Measurements from ENCODE around the gene GHSR. TPM values are rescaled to one million over a fixed set of nuclear protein-coding genes. Genes with fewer than 3 reads are reported as not detected.

The GHSR gene
- total RNA-seq, 2 donors from 2014 or later: not detected

DNA sequence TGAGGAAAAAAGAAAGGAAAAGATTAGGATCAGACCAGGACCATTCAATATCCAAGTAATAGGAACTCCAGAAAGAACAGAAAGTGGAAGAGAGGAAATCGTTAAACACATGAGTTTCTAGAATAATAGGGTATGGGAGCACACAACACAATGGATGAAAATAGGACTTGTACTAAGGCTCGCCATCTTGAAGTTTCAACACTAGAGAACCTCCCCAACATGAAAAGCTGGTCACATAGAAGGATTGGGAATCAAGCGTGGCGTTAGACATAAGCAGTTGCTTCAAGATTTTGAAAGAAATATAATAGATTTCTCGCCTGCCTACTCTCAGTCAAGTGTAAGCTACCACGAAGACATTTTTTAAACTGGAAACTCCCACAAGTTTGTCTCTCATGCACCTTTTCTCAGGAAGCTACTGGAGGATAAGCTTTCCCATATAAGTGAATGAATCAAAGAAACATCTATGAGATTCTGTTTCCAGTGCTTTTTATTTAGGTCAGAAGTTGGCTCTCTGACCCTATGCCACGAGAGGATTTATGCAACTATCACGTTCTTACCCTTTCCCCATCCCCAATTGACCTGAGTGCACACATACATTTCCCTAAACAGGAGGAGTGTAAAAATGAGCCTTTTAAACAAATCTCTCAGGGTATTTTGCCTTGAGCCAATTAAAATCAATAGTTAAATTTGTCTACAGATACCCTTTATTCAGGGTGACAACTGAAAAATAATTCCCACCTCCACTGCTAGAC lies 45.2 kb downstream of the GHSR start:
- no peak for ATAC-seq (replicated peaks)
- H3K27ac Mint-ChIP-seq: no peak overlapping the region
- H3K27me3 Mint-ChIP-seq: no peaks in the 10 kb centered on the region
- no peak overlapping the region for H3K4me3 Mint-ChIP-seq
- peaks cover 30% of the 10 kb centered on the region for H3K36me3 Mint-ChIP-seq (ENCODE audit: low read depth)
- H3K9me3 Mint-ChIP-seq: peaks cover 8% of the 10 kb centered on the region
- no peaks in the 10 kb centered on the region for H3K4me1 Mint-ChIP-seq

- H3K27ac Mint-ChIP-seq: no peak overlapping the region
- no peak overlapping the region for H3K4me3 Mint-ChIP-seq
- no peaks in the 10 kb centered on the region for H3K27me3 Mint-ChIP-seq
- ATAC-seq (replicated peaks): no peak
- peaks cover 34% of the 10 kb centered on the region for H3K36me3 Mint-ChIP-seq (ENCODE audit: low read depth)
- peaks cover 8% of the 10 kb centered on the region for H3K9me3 Mint-ChIP-seq
- H3K4me1 Mint-ChIP-seq: no peaks in the 10 kb centered on the region
Observed at GRCh38 chr3:172402090-172402489, 46.2 kb downstream of the GHSR start.

- Mint-ChIP-seq H3K27me3 (no peaks in the 10 kb centered on the region), H3K4me1 (no peaks in the 10 kb centered on the region), H3K9me3 (peaks cover 8% of the 10 kb centered on the region), H3K4me3 (no peak overlapping the region), H3K27ac (no peak overlapping the region), H3K36me3 (ENCODE audit: low read depth) (peaks cover 38% of the 10 kb centered on the region)
- no peak for ATAC-seq (replicated peaks)
Observed at GRCh38 chr3:172398484-172398883, 49.8 kb downstream of the GHSR start.

DNA sequence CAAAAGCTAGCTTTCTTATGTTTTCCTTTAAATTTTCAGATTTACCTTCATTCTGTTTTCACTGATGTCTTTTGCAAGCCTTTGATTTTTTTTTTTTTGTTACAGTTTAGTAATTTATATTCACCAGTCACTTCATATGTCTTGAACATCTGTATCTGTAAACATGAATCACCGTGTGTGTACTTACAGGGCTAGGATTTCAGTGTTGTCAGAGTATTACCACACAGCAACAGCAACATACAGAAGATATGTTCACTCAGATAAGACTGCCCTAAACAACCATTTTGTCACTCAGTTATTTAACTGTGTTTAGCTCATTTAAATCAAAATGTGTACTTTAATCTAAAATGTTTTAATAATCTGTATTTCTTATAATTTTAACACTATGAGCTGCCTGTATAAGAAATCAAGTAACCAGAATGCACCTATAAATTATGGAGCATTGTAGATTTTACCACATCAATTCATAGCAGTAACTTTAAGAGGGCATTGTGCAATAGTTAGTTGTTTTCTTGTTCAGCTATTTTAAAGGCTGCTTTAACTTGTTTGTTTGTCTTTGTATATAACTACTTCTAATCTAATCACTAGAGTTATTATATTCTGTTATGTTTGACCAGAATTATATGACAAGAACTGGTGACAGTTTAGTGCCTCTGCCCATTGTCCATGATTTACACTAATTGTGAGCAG lies 50.4 kb downstream of the GHSR start:
- no peak overlapping the region for H3K27ac Mint-ChIP-seq
- no peak for ATAC-seq (replicated peaks)
- no peaks in the 10 kb centered on the region for H3K27me3 Mint-ChIP-seq
- no peak overlapping the region for H3K4me3 Mint-ChIP-seq
- H3K4me1 Mint-ChIP-seq: no peaks in the 10 kb centered on the region
- H3K9me3 Mint-ChIP-seq: peaks cover 8% of the 10 kb centered on the region
- H3K36me3 Mint-ChIP-seq (ENCODE audit: low read depth): peaks cover 38% of the 10 kb centered on the region

DNA sequence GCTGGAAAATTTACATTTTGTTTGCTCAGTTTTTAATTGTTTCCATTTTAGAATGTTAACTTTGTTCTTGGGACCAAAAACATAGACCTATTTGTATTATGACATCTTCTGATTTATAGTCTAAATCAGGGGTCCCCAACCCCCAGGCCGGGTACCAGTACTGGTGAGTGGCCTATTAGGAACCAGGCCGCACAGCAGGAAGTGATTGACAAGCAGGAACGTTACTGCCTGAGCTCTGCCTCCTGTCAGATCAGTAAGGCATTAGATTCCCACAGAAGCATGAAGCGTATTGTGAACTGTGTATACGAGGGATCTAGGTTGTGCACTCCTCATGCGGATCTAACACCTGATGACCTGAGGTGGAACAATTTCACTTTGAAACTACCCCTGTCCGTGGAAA lies 51.9 kb downstream of the GHSR start:
- ATAC-seq (replicated peaks): no peak
- H3K27me3 Mint-ChIP-seq: no peaks in the 10 kb centered on the region
- no peak overlapping the region for H3K27ac Mint-ChIP-seq
- no peaks in the 10 kb centered on the region for H3K4me1 Mint-ChIP-seq
- H3K36me3 Mint-ChIP-seq (ENCODE audit: low read depth): peaks cover 32% of the 10 kb centered on the region
- H3K4me3 Mint-ChIP-seq: no peak overlapping the region
- peaks cover 2% of the 10 kb centered on the region for H3K9me3 Mint-ChIP-seq

DNA sequence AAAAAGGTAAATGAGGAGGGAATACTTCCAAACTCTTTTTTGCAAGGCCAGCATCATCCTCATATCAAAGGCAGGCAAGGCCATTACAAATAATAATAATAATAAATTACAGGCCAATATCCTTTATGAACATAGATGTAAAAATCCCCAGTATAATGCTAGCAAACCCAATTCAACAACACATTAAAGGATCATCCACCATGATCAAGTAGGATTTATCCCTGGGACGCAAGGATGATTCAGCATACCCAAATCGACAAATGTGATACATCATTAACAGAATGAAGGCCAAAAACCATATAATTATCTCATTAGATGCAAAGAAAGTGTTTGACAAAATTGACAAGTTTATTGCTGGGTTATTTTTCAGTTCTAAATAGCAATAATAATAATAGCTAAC lies 53.6 kb downstream of the GHSR start:
- H3K27me3 Mint-ChIP-seq: no peaks in the 10 kb centered on the region
- no peaks in the 10 kb centered on the region for H3K9me3 Mint-ChIP-seq
- H3K4me1 Mint-ChIP-seq: no peaks in the 10 kb centered on the region
- ATAC-seq (replicated peaks): no peak
- peaks cover 17% of the 10 kb centered on the region for H3K36me3 Mint-ChIP-seq (ENCODE audit: low read depth)
- no peak overlapping the region for H3K4me3 Mint-ChIP-seq
- H3K27ac Mint-ChIP-seq: no peak overlapping the region

Other genes with a start within 250 kb of the GHSR start
- 10 to 100 TPM; 33.6 to 36.1 TPM for gene TNFSF10, start 75.0 kb upstream of the GHSR start, total RNA-seq

Data from activated T-helper 17 cell treated with anti-CD3 and anti-CD28 coated beads, Interleukin-2, amount 50 U/mL, for 72 hours (primary cell).